Measurements from ENCODE around the gene RANGAP1. TPM values are rescaled to one million over a fixed set of nuclear protein-coding genes. Genes with fewer than 3 reads are reported as not detected.

The RANGAP1 gene
- total and polyA plus RNA-seq, 2 of the 8 experiments (the other 6 are each of a cell fraction or from before 2014, with no cell fraction given): 121 to 171 TPM

DNA sequence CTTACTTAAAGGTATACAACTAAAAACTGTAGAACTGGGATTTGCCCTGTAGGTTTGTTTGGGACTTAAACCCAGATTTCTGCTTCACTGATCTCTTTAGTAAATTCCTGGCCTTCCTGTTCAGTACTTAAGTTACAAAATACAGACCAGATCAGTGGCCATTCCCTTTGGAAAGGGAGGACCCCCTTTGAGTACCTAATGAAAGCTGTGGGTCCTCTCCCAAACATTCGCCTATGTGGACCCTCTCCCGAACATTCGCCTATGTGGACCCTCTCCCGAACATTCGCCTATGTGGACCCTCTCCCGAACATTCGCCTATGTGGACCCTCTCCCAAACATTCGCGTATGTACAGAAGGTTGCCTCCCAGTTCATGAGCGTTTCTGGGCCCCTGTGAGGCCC is 70.6 kb downstream of the RANGAP1 start:
- Histone ChIP-seq H3K9me3 (ENCODE audit: insufficient read depth in 2 of 2, low read depth in 1 of 2, low read length in 1 of 2) (no peaks in the 10 kb centered on the region; a peak in 2 of 4 replicates), H3K9ac (replicated peaks in 1 of 4; ENCODE audit: extremely low read depth in 1 of 4, low read depth in 3 of 4, low read length in 3 of 4) (no peak overlapping the region), H3K4ac (replicated peaks; ENCODE audit: insufficient read length, low read depth, low read length) (no peak overlapping the region), H4K20me1 (replicated peaks in 1 of 2; ENCODE audit: control insufficient read depth in 1 of 2, insufficient read depth in 2 of 2, low read length in 2 of 2) (no peaks in the 10 kb centered on the region), H3K14ac (ENCODE audit: insufficient read length) (no peak overlapping the region), H3K23me2 (ENCODE audit: low read depth, low read length) (no peaks in the 10 kb centered on the region), H3K4me1 (replicated peaks in 1 of 4; ENCODE audit: control insufficient read depth in 3 of 4, insufficient read depth in 4 of 4, low read length in 3 of 4) (peaks cover 0 to 12% (median 6%) of the 10 kb centered on the region in 4 experiments; a peak in 6 of 7 replicates), H2BK120ac (replicated peaks; ENCODE audit: low read depth, low read length) (no peak overlapping the region), H2AFZ (ENCODE audit: low read length) (no peak overlapping the region), H2BK20ac (ENCODE audit: low read length) (no peak overlapping the region), H3K4me2 (ENCODE audit: insufficient read depth in 1 of 2, low read depth in 2 of 2, low read length in 2 of 2) (no peak overlapping the region), H4K91ac (replicated peaks; ENCODE audit: insufficient read length, low read length) (no peak overlapping the region), H4K5ac (ENCODE audit: insufficient read length, low read depth, low read length) (no peak overlapping the region), H3K27ac (ENCODE audit: low read depth, low read length) (no peak overlapping the region), H3K79me1 (ENCODE audit: low read depth, low read length) (no peaks in the 10 kb centered on the region), H4K8ac (ENCODE audit: extremely low read depth, insufficient read depth, low read length) (no peak overlapping the region), H3K56ac (replicated peaks; ENCODE audit: insufficient read length, low read depth, low read length) (no peak overlapping the region), H2BK12ac (ENCODE audit: low read depth, low read length) (no peak overlapping the region), H3K23ac (ENCODE audit: insufficient read length) (no peak overlapping the region), H2BK15ac (ENCODE audit: low read length) (no peak overlapping the region), H3K36me3 (ENCODE audit: control insufficient read depth in 2 of 4, insufficient read depth in 4 of 4, low read length in 3 of 4) (peaks cover 7 to 30% (median 11%) of the 10 kb centered on the region in 4 experiments; a peak in 7 of 8 replicates), H3K4me3 (ENCODE audit: extremely low read depth in 1 of 4, insufficient read depth in 2 of 4, low read depth in 3 of 4, low read length in 4 of 4) (no peak overlapping the region), H3K27me3 (replicated peaks in 1 of 4; ENCODE audit: control insufficient read depth in 3 of 4, extremely low read depth in 1 of 4, insufficient read depth in 3 of 4, low read length in 3 of 4) (no peaks in the 10 kb centered on the region), H3K18ac (ENCODE audit: extremely low read depth, low read length) (no peak overlapping the region), H2AK5ac (ENCODE audit: low read depth, low read length) (no peak overlapping the region), H2BK5ac (ENCODE audit: low read depth, low read length) (no peak overlapping the region), H3K79me2 (ENCODE audit: control insufficient read depth in 1 of 2, insufficient read depth in 2 of 2, low read length in 2 of 2) (no peaks in the 10 kb centered on the region)
- CTCF ChIA-PET (ENCODE audit: partially characterized antibody): no interaction called here
- no peak for FAIRE-seq
- TF ChIP-seq TAF7 (optimal IDR thresholded peaks at IDR 0.05; ENCODE audit: borderline replicate concordance, low read depth, low read length) (no peak), HDAC2 (IDR thresholded peaks at IDR 0.05; ENCODE audit: borderline replicate concordance in 1 of 2, low read depth in 2 of 2, low read length in 2 of 2) (no peak), SIRT6 (IDR thresholded peaks at IDR 0.05; ENCODE audit: low read length) (no peak), YY1 (IDR thresholded peaks at IDR 0.05; ENCODE audit: low read depth, low read length) (no peak), KDM4A (IDR thresholded peaks at IDR 0.05; ENCODE audit: low read depth, low read length, severe bottlenecking) (no peak), NRF1 (IDR thresholded peaks at IDR 0.05; ENCODE audit: low read depth, low read length) (no peak), RAD21 (IDR thresholded peaks at IDR 0.05 in 1 of 2, conservative IDR thresholded peaks at IDR 0.05 in 1 of 2; ENCODE audit: low read depth in 2 of 2, low read length in 2 of 2) (no peak), SRF (IDR thresholded peaks at IDR 0.05; ENCODE audit: low read depth, low read length) (no peak), TCF12 (IDR thresholded peaks at IDR 0.05; ENCODE audit: low read depth, low read length) (no peak), MAFK (IDR thresholded peaks at IDR 0.05; ENCODE audit: low read depth, low read length) (no peak)
- TF ChIP-seq, protein P1, sequence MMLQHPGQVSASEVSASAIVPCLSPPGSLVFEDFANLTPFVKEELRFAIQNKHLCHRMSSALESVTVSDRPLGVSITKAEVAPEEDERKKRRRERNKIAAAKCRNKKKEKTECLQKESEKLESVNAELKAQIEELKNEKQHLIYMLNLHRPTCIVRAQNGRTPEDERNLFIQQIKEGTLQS (IDR thresholded peaks at IDR 0.05; ENCODE audit: insufficient read depth, low read depth, low read length): no peak
- WGBS, 2 experiments (ENCODE audit: extremely low coverage in 1 of 2, insufficient coverage in 1 of 2, insufficient read length in 1 of 2, insufficient replicate concordance in 2 of 2, low coverage in 1 of 2, low lambda C conversion rate in 2 of 2, missing lambda C conversion rate in 1 of 2): 93% methylated on average over 10 of the region's 10 CpGs; no CpG with 5 or more reads in 1 of the 2 experiments
- no peak for DNase-seq (ENCODE audit: low read depth in 1 of 2, low spot score in 2 of 2)
- POLR2A ChIA-PET (ENCODE audit: partially characterized antibody): interaction anchor here (1.1 to 2.0 kb wide), 3 partner anchors 11 to 206 kb away, joined by 3 to 8 read pairs (median 4); no protein-coding TSS in a partner anchor
